SK-N-MC (cell line): ENCODE results near the gene PRTG.

Source experiments
- EZH2 ChIP-seq: fragments of 200-600 bp; sonication (generic); IDR thresholded peaks from one replicate; pipeline ENCODE4 v1.6.1; 2017; ENCODE audit warnings: antibody characterized with exemption
- FOXP2 ChIP-seq: optimal IDR thresholded peaks from 2 replicates; pipeline ENCODE3; 2011; ENCODE audit warnings: mild to moderate bottlenecking, moderate library complexity; ENCODE audit not compliant: insufficient read depth; ENCODE audit errors: extremely low read length, control extremely low read depth
- POLR2AphosphoS5 ChIP-seq: IDR thresholded peaks from 2 replicates; pipeline ENCODE4 v1.6.1; 2012; ENCODE audit warnings: mild to moderate bottlenecking, low read depth, low read length, borderline replicate concordance

- TF ChIP-seq POLR2AphosphoS5, result no peak
- no peak for TF ChIP-seq EZH2
- no peak for TF ChIP-seq FOXP2
Measured at GRCh38 chr15:55574096-55574495, 168.9 kb downstream of the PRTG start.
